Amniotic stem cell (primary cell): ENCODE data around the gene SPSB1.
A peak's percentile ranks its signal among the peaks of the same experiment; 100 is the strongest.

Experiments
- DNase-seq: peaks from one replicate; lab custom pipeline; 2025; lab: John Stamatoyannopoulos, UW

The SPSB1 gene

DNA sequence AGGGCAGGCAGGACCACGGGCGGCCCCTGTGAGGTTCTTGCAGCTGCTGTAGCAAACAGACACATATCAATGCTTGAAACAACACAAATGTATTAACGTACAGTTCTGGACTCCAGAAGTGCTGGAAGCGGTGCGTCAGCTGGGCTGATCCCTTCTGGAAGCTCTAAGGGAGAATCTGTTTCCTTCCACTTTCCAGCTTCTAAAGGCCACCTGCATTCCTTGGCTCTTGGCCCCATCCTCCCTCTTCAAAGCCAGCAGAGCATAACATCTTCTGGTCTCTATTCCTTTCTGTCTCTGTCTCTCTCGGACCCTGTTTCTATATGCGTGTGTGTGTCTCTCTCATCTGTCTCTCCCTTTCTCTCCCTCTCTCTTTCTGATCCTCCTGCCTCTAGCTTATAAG, 102.3 kb downstream of the SPSB1 start:
- DNase-seq: no peak

DNA sequence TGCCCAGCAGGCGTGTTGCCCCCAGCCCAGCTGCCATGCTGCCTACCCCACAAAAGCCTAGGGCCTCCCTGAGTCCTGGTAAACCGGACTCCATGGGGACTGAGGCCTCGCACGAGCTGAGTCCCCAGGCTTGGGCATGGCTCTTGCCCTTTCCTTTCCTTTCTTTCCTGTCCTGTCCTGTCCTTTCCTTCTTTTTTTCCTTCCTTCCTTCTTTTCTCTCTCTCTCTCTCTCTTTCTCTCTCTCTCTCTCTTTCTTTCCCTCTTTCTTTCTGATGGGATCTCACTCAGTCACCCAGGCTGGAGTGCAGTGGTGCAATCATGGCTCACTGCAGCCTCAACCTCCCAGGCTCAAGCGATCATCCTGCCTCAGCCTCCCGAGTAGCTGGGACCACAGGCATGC, 104.4 kb downstream of the SPSB1 start:
- DNase-seq: no peak

DNA sequence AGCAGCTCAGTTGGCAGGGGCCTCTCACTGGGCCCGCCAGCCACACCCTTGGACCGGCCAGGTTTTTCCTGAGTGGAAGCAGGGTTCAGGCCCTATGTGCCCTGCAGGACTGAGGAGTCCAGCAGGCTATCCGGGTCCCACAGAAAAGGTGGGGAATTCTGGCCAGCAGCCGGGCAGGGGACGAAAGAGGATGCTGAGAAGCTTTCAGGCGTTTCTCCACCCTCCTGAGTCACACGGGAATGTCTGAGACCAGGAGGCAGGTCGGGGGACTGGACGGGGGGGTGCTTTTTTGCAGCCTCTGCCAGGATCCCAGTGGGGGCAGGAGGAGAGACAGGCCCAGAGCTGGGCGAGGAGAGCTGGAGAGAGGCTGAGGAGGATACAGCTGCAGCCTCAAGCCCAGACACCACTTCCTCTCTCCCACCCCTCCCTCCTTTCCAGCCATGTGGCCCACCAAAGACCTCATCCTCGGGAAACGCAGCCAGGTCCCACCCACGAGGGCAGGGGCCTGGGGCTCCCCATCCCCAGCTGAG, 105.4 kb downstream of the SPSB1 start:
- DNase-seq: no peak

DNA sequence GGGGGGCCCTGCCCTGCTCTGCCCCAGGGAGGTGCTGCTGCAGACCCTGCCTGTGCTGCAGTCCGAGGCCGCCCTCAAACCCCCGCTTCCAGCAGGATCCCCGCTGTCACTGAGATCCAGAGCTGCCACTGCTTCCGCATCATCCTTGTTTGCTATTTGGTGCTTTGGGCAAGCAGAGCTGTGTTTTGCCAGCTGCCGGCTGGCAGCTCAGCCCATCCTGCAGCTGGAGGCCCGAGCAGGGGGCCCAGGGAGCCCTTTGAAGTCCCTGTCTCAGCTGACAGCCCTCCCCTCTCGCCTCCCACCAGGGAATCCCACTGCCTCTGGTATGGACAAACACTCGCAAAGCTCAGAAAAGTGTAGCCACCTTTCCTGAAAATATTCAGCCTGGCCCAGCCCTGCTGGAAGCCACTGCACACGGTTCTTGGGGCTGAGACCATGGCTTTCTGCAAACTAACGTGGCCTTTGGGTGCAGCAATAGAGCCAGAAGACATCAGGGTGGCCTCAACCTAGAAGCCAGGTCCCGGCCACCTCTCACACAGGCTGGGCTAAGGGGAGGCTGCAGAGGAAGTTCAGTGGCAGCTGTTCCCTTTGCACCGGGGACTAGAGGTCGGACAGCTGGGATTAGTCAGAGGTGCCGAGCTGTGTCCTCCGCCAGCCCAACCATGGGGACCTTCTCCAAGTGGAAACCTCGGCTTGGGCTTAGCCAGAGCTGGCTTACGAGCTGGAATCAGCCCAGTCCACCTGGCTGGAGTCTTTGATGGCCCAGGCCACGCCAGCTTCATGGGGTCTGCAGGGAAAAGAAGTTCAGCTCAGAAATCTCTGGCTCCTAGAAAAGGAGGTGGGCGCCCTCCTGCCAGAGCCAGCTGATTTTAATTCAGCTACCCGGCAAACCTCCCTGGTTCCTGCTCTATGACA, 107.1 kb downstream of the SPSB1 start:
- DNase-seq: no peak

DNA sequence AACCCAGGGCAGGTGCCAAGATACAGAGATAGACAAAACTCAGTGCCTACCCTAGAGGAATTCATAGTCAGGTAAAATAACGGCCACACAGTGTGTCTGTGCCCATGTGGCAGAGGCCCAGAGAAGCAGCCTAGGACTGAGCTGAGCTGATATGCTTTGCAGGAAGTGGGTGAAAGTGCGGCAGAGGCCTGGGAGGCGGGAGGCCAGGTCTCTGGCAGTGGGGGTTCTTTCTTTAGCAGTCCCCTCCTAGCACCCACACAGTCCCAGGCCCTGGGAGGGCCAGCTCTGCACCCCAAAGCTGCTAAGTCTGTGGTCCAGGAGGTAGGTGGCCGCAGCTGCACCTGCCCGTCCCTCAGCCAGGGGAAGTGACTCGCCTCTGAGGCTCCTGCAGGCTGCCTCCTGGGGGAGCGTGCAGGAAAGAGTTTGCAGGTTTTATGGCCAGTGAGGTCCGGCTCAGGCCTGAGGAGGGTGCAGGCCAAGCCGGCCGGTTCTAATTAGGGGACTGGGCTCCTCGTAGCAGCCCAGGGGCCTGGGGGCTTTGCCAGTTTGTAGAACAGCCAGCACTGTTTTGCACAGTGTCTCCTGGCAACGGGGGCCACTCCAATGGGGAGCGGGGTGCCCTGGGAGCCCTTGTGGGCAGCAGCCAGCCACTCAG, 107.9 kb downstream of the SPSB1 start:
- DNase-seq: no peak

DNA sequence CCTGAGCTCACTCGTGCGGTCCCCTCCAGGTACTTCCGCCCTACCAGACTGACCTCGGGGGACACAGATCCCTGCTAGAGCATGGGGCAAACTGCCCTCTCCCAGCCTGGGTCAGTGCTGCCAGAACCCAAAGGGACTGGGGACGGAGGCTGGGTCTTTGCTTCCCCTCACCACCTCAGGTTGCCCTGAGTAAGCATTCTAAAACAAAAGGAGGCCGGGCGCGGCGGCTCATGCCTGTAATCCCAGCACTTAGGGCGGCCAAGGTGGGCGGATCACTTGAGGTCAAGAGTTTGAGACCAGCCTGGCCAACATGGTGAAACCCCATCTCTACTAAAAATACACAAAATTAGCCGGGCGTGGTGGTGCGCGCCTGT, 108.4 kb downstream of the SPSB1 start:
- DNase-seq: no peak

DNA sequence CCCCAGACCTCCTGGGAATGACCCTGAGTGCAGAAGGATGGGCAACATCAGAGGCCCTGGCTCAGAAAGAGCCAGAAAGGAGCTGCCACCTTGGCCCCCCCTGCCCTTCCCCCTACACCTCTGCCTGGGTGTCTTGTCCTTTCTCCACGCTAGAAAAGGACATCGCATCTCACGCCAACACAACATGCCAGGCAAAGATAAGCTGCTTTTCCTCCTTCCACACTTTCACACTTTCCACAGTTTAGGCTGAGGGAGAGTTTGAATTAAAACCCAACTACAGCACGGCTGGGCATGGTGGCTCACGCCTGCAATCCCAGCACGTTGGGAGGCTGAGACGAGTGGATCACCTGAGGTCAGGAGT, 109.5 kb downstream of the SPSB1 start:
- DNase-seq: no peak

DNA sequence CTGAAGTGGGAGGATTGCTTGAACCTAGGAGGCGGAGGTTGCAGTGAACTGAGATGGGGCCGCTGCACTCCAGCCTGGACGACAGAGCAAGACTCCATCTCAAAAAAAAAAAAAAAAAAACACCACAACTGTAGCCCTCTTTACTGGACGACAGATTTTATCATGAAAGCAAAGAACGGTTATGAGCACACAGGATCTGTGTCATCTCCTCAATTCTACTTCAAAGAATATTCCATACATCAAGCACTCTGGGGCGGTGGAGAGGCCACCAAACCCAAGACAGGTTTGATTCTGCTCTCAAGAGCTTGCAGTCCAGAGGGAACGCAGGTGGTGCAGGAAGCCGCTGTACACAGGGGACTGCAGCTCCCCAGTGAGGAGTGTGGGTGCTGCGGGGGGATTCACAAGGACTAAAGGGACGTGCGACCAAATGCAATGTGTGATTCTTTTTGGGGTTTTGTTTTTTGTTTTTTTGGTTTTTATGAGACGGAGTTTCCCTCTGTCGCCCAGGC, 110.1 kb downstream of the SPSB1 start:
- DNase-seq: no peak

DNA sequence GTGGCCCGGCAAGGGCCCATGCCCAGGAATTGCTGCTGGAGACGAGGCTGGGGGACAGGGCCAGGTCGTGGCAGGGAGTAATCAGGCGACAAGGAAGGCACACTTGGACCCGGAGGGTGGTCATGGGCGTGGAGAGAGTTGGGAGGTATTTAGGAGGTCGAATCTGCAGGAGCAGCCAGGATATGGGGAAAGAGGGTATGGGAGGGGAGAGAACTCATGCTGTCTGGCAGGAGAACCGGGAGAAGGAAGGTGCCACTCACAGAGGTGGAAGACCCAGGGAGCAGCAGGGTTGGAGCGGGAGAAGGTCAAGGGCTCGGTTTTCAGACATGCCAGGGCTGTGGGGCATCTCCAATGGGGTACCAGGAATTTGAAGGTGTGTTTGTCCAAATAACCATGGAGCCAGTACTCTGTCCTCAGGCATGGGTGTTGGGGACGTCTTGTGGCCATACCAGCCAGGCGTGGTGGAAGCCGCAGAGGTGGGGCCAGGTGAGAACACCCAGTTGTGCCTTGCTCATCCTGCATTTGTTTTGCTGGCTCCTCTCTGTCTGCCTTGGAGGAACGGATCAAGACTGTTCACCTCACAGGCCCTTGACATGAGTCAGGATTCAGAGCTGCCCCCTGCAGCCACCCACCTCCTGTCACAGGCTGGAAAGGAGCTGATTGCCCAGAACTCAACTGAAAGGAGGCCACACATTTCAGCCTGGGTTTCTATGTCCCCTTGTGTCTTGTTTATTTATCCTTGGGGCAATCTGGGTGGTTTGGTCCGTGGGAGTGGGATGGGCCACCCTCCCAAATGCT, 111.6 kb downstream of the SPSB1 start:
- no peak for DNase-seq

DNA sequence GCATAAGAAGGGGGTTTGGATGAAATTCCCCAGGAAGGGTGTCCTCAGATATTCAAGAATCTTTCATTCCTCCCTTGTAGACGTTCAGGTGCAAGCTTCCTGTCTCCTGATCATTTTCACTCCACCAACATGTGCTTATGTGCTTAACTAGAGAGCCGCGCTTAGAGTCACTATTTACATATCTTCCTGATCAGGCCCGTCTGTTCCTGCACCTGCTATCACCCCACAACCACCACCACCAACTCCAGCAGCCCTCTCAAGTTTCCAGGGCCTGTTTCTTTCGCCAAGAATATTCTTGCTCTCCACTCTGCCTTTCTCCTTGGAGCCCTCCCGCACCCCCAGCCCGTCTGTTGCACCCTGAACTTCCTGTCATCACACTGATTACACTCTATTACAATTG, 113.4 kb downstream of the SPSB1 start:
- no peak for DNase-seq

DNA sequence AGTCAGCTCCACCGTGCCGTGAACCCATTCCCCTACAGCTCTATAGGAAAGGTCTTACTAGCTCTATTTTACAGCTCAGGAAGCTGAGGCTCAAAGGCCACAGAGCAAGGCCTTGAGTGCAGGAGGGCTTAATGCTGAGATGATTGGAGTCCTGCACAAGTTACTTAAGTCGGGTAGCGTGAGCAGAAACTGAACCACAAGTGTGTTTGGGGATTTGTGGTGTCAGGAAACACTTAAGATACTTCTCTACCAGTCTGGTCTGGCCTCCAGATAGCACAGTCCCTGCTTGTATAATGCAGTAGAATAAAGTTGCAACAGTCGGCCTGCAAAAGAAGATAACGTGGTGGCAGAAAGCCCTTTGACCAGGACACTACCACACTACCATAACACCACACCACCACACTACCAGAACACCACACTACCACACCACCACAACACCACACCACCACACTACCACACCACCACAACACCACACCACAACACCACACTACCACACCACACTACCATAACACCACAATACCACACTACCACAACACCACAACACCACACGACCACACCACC, 118.1 kb downstream of the SPSB1 start:
- no peak for DNase-seq

DNA sequence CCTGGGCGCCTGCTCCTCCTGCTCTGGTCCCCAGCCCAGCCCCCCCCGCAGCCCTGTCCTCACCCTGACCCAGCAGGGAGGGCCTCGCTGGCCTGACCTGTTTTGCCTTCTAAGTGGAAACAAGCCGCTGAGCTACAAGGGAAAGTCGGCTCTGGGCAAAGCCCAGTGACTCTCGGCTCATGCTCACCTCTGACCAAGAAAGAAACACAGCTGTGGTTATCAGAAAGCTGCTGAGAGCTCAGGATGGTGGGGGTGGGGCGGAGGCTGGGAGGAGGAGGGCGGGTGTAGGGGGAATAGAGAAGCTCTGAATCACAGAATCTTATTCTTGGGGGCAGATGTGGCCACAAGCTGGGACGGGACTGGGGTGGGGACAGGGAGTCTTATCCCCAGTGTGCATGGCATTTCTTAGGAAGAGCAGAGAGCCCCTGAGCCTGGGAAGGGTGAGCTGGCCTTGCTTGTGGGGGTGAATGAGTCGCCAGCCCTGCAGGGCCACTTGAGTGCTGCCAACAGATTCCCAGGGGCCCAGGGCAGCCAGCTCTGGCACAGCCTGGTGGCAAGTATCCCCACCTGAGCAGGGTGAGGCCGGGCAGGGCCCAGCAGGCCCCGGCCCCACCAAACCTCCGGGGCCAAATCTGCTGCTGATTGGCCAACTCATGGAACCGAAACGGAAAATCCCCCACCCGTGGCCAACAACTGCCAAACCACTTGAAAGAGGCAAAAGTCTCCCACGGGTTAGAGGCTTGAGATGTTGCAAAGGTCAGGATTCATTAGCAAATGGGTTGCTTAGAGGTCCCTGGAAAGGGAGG, 120.6 kb downstream of the SPSB1 start:
- DNase-seq: peak; percentile 60

DNA sequence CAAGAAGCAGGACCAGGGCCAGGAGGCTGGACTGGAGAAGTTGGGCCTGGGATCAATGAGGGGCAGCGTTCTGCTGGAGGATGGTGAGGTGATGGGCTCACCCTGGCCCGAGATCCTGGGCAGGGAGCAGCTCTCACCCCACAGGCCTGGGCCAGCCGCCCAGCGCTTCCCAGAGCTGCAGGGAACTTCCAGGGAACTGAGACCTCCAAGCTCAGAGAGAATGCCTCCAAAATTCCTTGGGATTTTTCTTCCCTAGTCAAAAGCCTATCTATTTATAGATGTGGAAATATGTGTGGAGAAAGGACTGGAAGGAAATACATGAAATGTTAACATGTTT, 121.2 kb downstream of the SPSB1 start:
- DNase-seq: no peak

DNA sequence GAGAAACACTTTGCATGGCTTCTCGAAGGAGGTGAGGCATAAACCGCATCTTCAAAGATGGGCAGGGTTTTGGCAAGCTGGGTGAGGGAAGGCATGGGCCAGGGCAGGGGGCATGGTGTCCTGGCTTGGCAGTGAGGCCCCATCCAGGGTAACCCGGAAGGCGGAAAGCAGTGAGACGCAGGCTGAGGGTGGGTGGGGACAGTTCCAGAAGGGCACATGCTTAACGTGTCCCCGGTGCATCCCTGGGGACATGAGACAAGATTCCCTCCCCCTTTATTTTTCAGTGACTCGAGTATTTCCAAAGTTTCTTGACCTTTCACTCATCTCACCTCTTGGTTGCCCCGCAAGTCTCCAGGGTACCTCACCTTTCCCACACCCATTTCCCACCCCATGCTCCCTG, 123.8 kb downstream of the SPSB1 start:
- no peak for DNase-seq

DNA sequence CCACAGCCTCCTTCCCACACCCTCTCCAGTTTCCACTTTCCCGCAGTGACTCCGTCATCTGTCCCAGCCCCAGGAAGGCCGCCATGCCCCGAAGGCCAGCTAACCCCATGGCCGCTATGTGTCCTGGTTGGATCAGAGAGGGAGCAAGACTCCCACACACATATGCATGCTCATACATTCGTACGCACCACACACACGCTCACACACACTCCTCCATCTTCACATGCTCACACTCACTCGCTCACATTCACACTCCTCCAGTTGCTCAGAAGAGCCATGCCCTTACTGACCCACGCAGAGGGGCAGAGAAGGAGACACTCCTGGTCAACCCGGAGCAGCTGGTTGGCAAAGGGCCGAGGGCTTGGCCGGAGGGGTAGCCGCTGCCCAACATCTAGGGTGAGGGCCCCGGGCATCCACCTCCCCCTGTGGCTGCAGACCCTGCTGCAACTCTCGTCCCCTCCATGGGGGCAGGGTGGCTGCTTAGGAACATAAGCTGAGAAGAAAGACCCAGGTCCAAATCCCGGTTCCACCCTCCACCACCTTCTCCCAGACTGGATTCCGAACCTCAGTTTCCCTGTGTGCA, 124.3 kb downstream of the SPSB1 start:
- DNase-seq: no peak

DNA sequence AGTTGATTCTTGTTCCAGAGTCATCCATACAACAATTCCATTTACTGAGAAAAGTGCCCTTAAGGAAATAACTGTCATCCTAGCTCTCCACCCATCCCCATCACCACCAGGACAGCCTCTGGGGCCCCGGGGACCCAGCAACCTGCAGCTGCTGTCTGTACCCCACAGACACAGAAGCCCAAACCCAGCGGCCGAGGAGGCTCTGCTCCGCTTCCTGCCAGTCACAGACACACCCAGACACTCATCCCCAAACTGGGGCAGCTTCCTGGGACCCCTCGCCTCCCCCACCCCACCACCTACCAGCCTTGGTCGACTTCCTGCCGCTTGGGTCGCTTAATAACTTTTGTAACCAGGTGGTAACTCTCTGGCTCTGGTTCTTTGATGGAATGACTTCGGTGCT, 125.0 kb downstream of the SPSB1 start:
- DNase-seq: no peak

DNA sequence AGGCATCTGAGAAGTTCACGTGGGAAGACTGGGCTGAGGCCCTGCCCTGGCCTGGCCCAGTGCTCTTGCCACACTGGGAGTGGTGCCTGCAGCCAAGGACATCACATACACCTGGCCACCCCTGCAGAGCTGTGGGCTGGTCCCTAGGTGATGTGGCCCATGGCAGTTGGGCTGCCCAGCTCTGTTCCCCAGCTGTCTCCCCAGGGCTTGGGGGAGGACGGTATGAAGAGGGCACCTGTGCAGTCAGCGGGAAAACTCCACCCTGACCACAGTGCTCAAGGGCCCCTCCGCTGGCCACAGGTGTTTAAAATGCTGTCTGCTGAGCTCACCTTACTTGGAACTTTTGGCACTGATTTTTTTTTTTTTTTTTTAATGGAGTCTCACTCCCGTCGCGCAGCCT, 126.2 kb downstream of the SPSB1 start:
- no peak for DNase-seq
